ENCODE measurements around the gene DSCAML1. TPM values are rescaled to one million over a fixed set of nuclear protein-coding genes. Genes with fewer than 3 reads are reported as not detected.

The DSCAML1 gene
- total and polyA plus RNA-seq, 2 donors = 1.4 to 2.0 TPM

DNA sequence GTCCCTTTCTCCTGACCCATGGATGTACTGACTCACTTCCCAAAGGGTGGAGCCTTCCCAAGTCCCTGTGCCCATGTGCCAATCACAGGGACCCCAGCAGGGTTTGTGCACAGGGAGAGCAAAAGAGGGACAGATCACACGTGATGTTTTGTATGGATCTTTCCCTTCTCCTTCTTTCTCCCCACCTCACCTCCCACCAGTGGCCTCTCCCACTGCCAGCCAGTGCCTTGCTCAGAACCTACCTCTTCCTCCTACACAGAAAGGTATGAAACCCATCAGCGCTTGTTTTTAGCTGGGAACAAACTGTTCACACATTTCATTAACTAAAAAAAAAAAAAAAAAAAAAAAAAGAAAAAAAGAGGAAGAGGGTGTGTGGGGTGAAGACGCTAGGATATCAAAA is 112.9 kb downstream of the DSCAML1 start:
- Histone ChIP-seq H3K36me3 (ENCODE audit: insufficient read depth) (no peaks in the 10 kb centered on the region), H3K4me1 (ENCODE audit: insufficient read depth) (no peaks in the 10 kb centered on the region), H3K4me3 (ENCODE audit: low read depth, low read length) (no peak overlapping the region), H3K27ac (ENCODE audit: low read depth) (no peak overlapping the region)
- WGBS = 86% methylated on average over 3 of the region's 3 CpGs
- no peak for DNase-seq (ENCODE audit: extremely low spot score)

DNA sequence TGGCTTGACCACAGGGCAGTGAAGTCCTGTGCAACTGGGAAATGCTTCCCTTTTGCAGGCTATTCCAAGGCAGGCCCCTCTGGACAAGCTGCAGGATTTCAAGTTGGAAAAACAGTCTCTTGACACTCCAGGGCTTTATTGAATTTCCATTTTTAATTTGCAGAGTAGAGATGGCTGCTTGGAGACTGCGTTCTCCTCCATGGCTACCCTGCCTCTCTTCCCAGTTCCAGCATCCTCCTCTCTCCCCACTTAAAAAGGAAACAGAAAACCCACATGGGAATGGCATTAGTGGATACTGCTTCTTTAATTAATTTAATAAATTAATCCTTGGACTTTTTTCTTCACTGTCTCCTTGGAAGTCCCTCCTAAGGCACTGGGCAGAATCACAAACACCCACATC is 115.6 kb downstream of the DSCAML1 start:
- H3K36me3 ChIP-seq (ENCODE audit: insufficient read depth) = no peaks in the 10 kb centered on the region
- no peak overlapping the region for H3K4me3 ChIP-seq (ENCODE audit: low read depth, low read length)
- no peak for DNase-seq (ENCODE audit: extremely low spot score)
- no peak overlapping the region for H3K27ac ChIP-seq (ENCODE audit: low read depth)
- WGBS = 86% methylated on average over 1 of the region's 1 CpG
- H3K4me1 ChIP-seq (ENCODE audit: insufficient read depth) = no peaks in the 10 kb centered on the region

DNA sequence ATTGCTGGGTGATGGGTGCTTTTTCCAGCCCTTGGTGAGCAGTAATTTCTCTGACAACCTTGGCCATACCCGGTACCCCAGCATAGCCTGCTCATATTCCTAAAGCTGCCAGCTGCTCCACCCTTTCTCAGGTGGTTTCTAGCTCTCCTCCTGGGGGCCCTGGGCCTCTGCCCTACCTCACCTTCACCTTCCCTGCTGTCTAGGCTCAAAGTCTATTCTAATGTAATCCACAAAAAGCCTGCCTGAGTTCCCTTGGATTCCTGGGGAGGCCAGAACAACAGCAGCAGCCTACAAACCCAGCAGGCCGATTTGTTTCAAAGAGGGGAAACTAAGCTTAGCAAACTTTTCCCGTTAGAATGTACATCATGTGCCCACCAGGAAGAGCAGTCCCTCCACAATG is 117.6 kb downstream of the DSCAML1 start:
- Histone ChIP-seq H3K4me1 (ENCODE audit: insufficient read depth) (no peaks in the 10 kb centered on the region), H3K27ac (ENCODE audit: low read depth) (no peak overlapping the region), H3K36me3 (ENCODE audit: insufficient read depth) (no peaks in the 10 kb centered on the region), H3K4me3 (ENCODE audit: low read depth, low read length) (no peak overlapping the region)
- no peak for DNase-seq (ENCODE audit: extremely low spot score)
- 88% methylated on average over 3 of the region's 3 CpGs for WGBS

DNA sequence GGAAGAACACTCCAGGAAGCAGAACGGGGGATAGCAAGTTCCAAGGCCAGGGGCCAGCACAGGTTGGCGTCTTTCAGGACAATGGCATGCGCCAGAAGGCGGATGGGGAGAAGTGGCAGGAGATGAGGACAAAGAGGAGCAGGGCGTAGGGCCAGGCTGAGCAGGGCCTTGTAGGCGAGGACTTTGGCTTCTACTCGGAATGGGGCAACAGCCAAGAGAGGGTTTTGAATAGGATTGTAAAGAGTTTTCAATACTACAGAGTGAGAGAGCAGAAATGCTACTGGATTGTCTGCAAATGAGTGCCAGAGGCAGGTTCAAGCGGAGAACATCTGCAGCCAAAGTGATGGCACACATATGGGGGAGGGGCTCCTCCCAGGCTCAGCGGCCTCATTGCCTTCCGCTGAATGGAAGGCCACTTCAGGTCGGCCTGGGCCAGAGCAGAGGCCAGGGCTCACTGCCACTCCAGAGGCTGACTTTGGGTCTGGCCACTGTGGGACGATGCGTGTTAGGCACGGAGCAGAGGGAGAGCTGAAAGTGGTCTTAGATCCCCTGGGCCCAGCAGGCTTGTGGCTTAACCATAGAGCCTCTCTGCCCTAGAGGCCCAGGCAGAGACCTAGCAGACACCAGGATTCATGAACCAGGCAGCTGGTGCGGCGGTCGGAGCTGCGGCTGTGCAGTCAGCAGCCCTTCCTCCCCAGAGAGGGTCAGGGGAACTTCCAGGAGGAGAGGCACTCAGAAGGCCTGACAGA is 118.2 kb downstream of the DSCAML1 start:
- Histone ChIP-seq H3K4me1 (ENCODE audit: insufficient read depth) (no peaks in the 10 kb centered on the region), H3K4me3 (ENCODE audit: low read depth, low read length) (no peak overlapping the region), H3K27ac (ENCODE audit: low read depth) (no peak overlapping the region), H3K36me3 (ENCODE audit: insufficient read depth) (no peaks in the 10 kb centered on the region)
- 93% methylated on average over 18 of the region's 18 CpGs for WGBS
- DNase-seq (ENCODE audit: extremely low spot score) = no peak

DNA sequence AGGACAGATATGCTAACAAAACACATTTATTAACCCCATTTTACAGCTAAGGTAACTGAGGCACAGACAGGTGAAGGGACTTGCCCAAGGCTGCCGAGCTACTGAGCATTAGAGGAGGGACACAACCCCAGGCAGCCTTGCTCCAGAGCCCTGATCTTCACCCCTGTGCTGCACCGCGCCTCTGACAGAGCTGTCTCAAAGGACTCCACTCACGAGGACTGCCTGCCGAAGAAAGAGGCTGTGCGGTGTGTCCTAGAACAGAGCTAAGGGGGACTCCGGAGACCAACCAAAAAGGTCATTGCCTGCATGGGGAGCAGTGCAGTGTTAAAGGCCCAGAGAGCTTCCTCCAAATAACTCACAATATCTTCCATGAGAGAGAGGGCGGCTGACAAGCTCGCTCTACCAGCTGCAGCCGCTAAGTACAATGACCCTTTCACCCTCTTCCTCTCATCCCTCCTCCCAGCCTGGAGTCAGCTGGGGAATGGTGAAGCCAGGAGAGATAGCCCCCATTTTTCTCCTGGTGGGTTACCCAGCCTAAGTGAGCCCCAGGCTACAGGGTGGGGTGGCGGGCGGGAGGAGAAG is 119.2 kb downstream of the DSCAML1 start:
- 83% methylated on average over 12 of the region's 12 CpGs for WGBS
- Histone ChIP-seq H3K4me3 (ENCODE audit: low read depth, low read length) (no peak overlapping the region), H3K4me1 (ENCODE audit: insufficient read depth) (no peaks in the 10 kb centered on the region), H3K36me3 (ENCODE audit: insufficient read depth) (no peaks in the 10 kb centered on the region), H3K27ac (ENCODE audit: low read depth) (no peak overlapping the region)
- no peak for DNase-seq (ENCODE audit: extremely low spot score)

DNA sequence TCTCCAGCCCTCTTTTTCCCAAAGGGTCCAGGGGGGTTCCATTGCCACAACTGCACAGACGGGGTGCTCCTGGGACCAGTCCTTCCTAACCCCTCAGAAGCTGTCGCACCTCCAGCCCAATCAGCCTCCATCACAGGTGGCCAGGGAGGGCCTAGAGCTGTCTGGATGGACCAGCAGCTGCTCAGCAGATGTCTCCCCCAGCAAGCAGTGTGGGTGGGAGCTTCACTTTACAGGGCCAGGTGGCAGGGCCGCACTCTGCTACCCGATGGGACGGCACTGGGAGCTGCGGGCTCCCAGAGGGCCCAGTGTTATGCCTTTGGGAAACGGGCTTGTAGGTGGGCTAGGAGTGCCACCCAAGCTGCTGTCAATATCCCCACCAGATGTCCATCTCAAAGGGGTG is 120.5 kb downstream of the DSCAML1 start:
- Histone ChIP-seq H3K27ac (ENCODE audit: low read depth) (no peak overlapping the region), H3K4me1 (ENCODE audit: insufficient read depth) (no peaks in the 10 kb centered on the region), H3K4me3 (ENCODE audit: low read depth, low read length) (no peak overlapping the region), H3K36me3 (ENCODE audit: insufficient read depth) (no peaks in the 10 kb centered on the region)
- DNase-seq (ENCODE audit: extremely low spot score) = no peak
- 91% methylated on average over 7 of the region's 7 CpGs for WGBS

DNA sequence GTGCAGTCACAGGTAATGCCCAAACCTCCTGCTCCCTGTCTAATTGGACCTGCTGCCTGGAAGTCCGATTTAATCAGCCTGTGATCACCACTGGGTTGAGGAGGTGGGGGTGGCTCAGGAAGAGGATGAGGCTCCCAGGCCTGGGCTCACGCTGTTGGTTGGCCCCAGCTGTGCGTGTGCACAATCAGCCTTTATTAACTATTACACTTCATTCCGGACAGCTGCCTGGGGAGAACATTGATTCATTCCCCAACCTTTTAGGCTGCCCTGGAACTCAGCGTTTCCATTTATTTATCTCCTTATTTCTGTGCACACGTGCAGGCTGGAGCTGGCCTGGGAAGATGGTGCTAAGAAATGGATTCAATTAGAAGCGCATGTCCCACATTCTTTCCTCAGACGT is 123.4 kb downstream of the DSCAML1 start:
- Histone ChIP-seq H3K36me3 (ENCODE audit: insufficient read depth) (no peaks in the 10 kb centered on the region), H3K4me3 (ENCODE audit: low read depth, low read length) (no peak overlapping the region), H3K4me1 (ENCODE audit: insufficient read depth) (no peaks in the 10 kb centered on the region), H3K27ac (ENCODE audit: low read depth) (no peak overlapping the region)
- DNase-seq (ENCODE audit: extremely low spot score) = no peak
- 70% methylated on average over 8 of the region's 8 CpGs for WGBS

DNA sequence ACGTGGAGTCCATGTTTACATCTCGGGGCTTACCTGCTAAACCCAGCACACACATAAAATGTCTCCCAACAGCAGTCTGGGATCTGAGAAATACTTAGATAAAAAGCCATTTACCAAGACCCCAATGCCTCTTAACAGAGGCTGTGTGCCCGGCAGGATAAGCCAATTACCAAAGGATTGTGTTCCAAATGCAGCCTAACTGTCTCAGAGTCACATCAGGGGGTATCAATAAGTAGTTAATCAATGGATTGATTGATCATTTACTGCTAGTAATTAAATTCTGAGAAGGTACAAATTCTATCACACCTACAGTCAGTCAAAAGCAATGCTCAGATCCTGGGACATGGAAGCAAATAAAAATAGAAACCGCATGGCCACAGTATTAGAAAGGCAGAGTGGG is 125.6 kb downstream of the DSCAML1 start:
- H3K4me1 ChIP-seq (ENCODE audit: insufficient read depth) = no peaks in the 10 kb centered on the region
- H3K36me3 ChIP-seq (ENCODE audit: insufficient read depth) = no peaks in the 10 kb centered on the region
- no peak overlapping the region for H3K4me3 ChIP-seq (ENCODE audit: low read depth, low read length)
- WGBS = 82% methylated on average over 4 of the region's 4 CpGs
- no peak overlapping the region for H3K27ac ChIP-seq (ENCODE audit: low read depth)
- no peak for DNase-seq (ENCODE audit: extremely low spot score)

DNA sequence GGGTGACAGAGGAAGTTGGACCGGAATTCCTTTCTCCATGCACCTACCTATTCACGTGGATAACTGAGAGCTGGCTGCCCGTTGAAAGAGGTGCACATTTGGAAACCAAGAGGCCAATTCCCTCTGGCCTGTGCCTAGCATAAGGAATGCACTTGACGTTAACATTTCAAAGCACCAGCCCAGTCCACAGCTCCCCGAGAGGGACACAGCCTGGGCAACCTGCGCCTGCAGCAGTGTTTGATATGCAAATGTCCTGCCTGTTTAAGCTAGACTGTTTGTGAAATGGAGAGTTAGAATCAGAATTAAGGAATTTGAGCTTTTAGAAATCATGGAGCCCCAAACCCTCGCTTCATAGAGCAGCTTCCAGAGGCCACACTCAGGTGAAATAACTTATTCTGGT is 126.1 kb downstream of the DSCAML1 start:
- no peak for DNase-seq (ENCODE audit: extremely low spot score)
- H3K4me3 ChIP-seq (ENCODE audit: low read depth, low read length) = no peak overlapping the region
- H3K4me1 ChIP-seq (ENCODE audit: insufficient read depth) = no peaks in the 10 kb centered on the region
- no peak overlapping the region for H3K27ac ChIP-seq (ENCODE audit: low read depth)
- WGBS = 81% methylated on average over 7 of the region's 7 CpGs
- H3K36me3 ChIP-seq (ENCODE audit: insufficient read depth) = no peaks in the 10 kb centered on the region

DNA sequence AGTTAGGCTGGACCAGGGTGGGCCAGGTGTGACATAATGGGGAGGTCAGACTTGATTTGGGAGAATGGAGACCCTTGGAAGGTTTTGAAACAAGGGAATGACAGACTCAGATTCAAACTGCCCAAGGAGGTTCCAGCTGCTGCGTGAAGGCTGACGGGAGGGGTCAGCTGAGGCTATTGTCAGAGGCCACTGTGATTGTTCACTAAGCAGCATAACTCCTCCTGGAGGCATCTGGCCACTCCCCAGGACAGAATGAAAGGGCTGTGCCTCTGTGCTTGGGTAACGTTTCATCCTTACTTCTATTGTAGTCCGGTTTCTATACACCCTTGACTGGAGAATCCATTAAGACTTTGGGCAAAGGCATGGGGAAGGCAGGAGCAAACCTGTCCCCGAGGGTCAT is 126.6 kb downstream of the DSCAML1 start:
- no peaks in the 10 kb centered on the region for H3K36me3 ChIP-seq (ENCODE audit: insufficient read depth)
- WGBS = 78% methylated on average over 5 of the region's 5 CpGs
- no peak overlapping the region for H3K27ac ChIP-seq (ENCODE audit: low read depth)
- no peaks in the 10 kb centered on the region for H3K4me1 ChIP-seq (ENCODE audit: insufficient read depth)
- DNase-seq (ENCODE audit: extremely low spot score) = no peak
- no peak overlapping the region for H3K4me3 ChIP-seq (ENCODE audit: low read depth, low read length)

DNA sequence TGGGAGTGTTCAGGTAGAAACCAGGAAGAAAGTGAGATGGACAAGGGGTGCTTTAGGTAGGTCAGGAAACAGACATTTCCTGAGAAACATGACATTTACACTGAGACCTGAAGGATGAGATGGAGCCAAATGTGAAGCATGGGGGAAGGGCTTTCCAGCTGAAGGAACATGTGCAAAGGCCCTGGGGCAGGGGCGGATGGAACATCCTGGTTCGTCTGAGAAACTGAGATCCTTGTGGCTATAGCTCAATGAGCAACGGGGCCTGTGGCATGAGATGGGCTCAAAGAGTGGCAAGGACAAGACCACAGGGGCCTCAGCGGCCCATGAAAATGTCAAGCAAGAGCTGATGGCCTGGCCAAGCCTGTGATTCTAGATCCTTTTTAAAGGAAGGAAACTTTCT is 127.4 kb downstream of the DSCAML1 start:
- Histone ChIP-seq H3K27ac (ENCODE audit: low read depth) (no peak overlapping the region), H3K4me3 (ENCODE audit: low read depth, low read length) (no peak overlapping the region), H3K36me3 (ENCODE audit: insufficient read depth) (no peaks in the 10 kb centered on the region), H3K4me1 (ENCODE audit: insufficient read depth) (no peaks in the 10 kb centered on the region)
- DNase-seq (ENCODE audit: extremely low spot score) = no peak
- WGBS = 95% methylated on average over 4 of the region's 4 CpGs

DNA sequence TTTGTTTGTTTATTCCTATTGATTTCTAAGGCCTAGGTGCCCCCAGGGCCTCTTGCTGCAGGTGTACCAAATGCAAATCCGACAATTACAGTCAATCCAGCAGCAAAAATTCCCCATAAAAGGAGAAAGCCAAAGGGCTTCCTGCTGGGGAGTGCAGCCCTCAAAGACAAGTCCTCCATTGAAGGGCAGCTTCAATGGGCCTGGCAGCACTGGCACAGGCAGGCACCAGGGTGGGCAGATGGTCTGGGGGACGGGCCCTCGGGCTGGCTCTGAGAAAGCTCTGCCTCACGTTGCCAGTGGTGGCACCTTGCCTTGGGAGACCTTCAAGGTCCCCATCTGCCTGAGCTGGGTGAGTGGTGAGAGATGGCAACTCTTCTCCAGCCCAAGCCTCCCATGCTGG is 128.0 kb downstream of the DSCAML1 start:
- no peak for DNase-seq (ENCODE audit: extremely low spot score)
- Histone ChIP-seq H3K36me3 (ENCODE audit: insufficient read depth) (no peaks in the 10 kb centered on the region), H3K4me3 (ENCODE audit: low read depth, low read length) (no peak overlapping the region), H3K4me1 (ENCODE audit: insufficient read depth) (no peaks in the 10 kb centered on the region), H3K27ac (ENCODE audit: low read depth) (no peak overlapping the region)
- WGBS = 94% methylated on average over 4 of the region's 4 CpGs

DNA sequence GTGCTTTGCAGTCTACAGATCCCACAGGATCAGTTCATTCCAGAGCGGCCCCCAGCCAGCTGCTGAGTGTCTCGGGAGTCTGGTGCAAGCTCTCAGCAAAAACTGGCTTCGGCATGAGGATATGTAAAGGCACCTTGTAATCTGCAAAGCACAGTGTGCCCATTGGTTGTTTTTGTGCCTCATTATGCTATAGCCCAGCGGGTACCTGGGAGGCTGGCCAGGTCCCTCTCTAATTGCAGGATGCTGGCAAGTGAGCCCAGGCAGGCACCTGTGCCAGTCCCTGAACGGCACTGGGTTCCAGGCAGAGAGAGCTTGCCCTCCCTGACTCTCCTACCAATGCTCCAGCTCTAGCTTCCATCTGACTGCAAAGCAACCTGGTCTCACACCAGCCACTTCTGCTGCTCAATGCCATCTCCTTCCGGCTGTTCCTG is 128.7 kb downstream of the DSCAML1 start:
- 95% methylated on average over 6 of the region's 6 CpGs for WGBS
- no peaks in the 10 kb centered on the region for H3K4me1 ChIP-seq (ENCODE audit: insufficient read depth)
- no peak overlapping the region for H3K27ac ChIP-seq (ENCODE audit: low read depth)
- H3K36me3 ChIP-seq (ENCODE audit: insufficient read depth) = no peaks in the 10 kb centered on the region
- no peak overlapping the region for H3K4me3 ChIP-seq (ENCODE audit: low read depth, low read length)
- no peak for DNase-seq (ENCODE audit: extremely low spot score)

DNA sequence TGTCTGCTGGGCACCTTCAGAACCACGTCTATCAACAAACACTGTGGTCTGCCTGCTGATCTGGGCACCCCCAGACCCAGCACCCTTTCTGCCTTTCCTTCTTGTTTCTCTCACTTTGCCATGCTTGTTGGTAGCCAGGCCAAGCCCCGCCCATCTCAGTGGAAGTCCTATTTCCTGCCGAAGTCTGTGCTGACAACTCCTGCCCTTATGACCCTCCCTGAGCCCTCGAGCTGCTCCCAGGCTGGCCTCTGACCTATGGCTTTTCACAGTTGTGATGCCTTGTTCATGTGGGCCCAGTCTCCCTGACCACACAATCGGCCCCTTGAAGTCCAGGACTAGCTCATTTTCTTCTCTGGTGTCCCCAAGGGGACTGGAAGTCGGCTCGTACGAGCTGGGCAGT is 132.1 kb downstream of the DSCAML1 start:
- Histone ChIP-seq H3K36me3 (ENCODE audit: insufficient read depth) (no peaks in the 10 kb centered on the region), H3K4me1 (ENCODE audit: insufficient read depth) (no peaks in the 10 kb centered on the region), H3K27ac (ENCODE audit: low read depth) (no peak overlapping the region), H3K4me3 (ENCODE audit: low read depth, low read length) (no peak overlapping the region)
- WGBS = 69% methylated on average over 8 of the region's 8 CpGs
- no peak for DNase-seq (ENCODE audit: extremely low spot score)

All from urinary bladder (tissue), 4 donors.